ENCODE results near the gene TCEANC2.

- TF ChIP-seq CTCF (IDR thresholded peaks at IDR 0.05 in 4 of 5, conservative IDR thresholded peaks at IDR 0.05 in 1 of 5) (no peak), POLR2A (IDR thresholded peaks at IDR 0.05) (no peak)
Observed at GRCh38 chr1:54016343-54017282, 36.8 kb upstream of the TCEANC2 start.
